ENCODE measurements around the gene CYP26C1. TPM values are rescaled to one million over a fixed set of nuclear protein-coding genes. Genes with fewer than 3 reads are reported as not detected.
A peak's percentile ranks its signal among the peaks of the same experiment; 100 is the strongest.

The CYP26C1 gene, protein sequence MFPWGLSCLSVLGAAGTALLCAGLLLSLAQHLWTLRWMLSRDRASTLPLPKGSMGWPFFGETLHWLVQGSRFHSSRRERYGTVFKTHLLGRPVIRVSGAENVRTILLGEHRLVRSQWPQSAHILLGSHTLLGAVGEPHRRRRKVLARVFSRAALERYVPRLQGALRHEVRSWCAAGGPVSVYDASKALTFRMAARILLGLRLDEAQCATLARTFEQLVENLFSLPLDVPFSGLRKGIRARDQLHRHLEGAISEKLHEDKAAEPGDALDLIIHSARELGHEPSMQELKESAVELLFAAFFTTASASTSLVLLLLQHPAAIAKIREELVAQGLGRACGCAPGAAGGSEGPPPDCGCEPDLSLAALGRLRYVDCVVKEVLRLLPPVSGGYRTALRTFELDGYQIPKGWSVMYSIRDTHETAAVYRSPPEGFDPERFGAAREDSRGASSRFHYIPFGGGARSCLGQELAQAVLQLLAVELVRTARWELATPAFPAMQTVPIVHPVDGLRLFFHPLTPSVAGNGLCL
- total RNA-seq (under 1 TPM; 0.33 to 0.44 TPM), polyA plus RNA-seq (not detected), total RNA-seq (0 to 0.45 (median 0.07) reads per million in 6 experiments)

DNA sequence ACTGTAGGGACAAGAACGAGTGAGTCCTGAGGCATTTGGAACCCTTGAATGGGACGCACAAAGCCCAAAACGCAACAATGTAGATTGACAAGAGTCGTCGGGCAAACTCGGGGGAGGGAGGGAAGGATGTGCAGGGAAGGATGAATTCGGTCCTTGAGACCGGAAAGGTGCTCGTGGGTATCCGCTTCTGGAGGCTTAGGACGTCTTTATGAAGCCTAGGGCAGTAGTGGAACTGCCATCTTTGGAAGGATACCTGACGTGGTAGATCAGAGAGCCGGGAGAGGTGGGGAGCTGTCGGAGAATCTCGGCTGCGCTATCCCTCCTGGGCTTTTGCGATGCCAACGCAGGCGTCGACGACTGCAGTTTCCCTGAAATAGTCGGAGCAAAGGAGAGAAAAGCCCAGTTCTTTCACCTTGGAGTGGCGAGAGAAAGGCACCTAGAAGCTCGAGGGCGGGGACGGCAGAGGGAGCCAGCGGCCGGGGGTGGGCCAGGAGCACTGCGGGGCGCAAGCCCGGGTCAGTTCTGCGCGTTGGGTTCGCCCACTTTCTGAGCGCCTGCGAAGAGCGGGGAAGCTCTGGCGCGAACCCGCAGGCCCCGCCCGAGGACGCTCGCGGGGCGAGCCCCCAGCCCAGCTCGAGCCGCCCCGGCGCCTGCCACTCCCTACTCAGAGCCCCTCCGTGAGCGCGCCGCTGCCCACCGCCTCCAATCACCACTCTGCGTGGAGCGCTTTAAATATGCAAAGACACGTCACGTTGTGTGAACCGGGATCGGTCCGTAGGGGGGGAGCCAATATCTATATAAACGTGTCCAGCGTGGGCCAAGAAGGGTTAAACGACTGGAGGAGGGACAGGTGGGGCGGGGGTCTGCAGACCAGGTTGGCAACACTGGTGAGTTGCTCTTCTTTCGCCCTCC lies at the start of gene CYP26C1:
Gene CYP26C1, plus strand, starts transcription at position 824 of the 912 bp plus-strand sequence. CDS start 466 bp downstream, outside the sequence.
- POLR2A ChIA-PET, result no interaction called here
- peaks cover 15 to 37% (median 32%) of the 10 kb centered on the region in 3 donors for H3K36me3 Mint-ChIP-seq
- no peaks in the 10 kb centered on the region for H3K9me3 Mint-ChIP-seq
- peak within 1 kb of the TSS in 9 of 10 donors; percentile 33 to 77 (median 69) for H3K4me3 Mint-ChIP-seq
- no peak for ATAC-seq
- H3K27me3 Mint-ChIP-seq, result peaks cover 15 to 43% (median 29%) of the 10 kb centered on the region in 5 donors
- peaks cover 8 to 24% (median 21%) of the 10 kb centered on the region in 4 donors for H3K4me1 Mint-ChIP-seq
- peak in 1 of 10 donors; percentile 13 for DNase-seq
- no peak within 1 kb of the TSS for H3K27ac Mint-ChIP-seq

DNA sequence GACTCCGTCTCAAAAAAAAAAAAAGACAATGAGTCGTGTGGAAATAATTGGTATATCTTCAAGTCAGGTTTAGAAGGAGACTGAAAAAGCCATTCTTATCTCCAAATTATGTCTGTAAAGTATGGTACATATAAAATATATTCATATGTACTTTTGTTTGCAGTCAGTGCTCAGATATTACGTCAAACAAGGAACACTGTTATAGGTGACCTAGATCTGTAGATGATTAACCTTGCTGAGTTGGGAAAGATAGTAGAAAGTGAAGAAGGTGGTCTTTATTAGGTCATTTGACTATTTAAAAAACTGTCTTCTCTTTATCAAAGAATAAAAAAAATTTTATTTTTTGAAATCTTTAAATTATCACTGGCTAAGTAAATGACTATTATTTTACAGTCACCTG lies 44.9 kb upstream of the CYP26C1 start:
- H3K27me3 Mint-ChIP-seq, result no peaks in the 10 kb centered on the region
- H3K27ac Mint-ChIP-seq, result no peak overlapping the region
- H3K36me3 Mint-ChIP-seq, result peaks cover 0 to 33% (median 8%) of the 10 kb centered on the region in 3 donors
- ATAC-seq (no peak), DNase-seq (no peak)
- H3K4me1 Mint-ChIP-seq, result no peaks in the 10 kb centered on the region
- H3K9me3 Mint-ChIP-seq, result no peaks in the 10 kb centered on the region
- no peak overlapping the region for H3K4me3 Mint-ChIP-seq
- POLR2A ChIA-PET, result no interaction called here

DNA sequence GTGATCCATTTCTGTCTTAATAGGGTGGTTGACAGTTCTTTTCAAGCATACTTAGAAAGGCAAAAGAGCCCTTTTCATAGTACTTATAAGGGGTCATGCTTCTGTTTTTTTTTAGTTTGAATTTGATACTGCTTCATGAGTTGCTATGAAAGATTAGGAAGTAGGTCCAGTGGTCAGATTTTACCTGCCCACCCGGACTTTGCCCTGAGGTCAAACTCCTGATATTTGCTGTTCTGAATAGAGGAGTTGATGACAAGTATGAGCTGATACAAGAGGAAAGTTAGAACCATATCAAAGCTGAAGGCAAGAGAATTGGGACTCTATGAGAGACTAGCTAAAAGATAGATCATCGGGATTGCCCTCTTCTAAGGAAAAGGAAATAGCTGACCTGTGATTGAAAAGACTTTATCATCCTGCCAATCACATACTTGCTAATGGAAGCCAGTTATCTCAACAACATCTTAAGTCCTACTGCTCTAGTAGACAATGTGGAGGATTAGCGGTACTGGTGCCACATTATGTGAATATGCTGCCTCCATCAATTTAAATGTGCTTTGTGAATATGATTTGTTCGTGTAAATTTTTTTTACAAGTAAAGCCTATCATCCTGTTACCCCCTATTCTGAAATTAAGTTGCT lies 37.5 kb upstream of the CYP26C1 start:
- Mint-ChIP-seq H3K27me3 (no peaks in the 10 kb centered on the region), H3K4me3 (no peak overlapping the region), H3K4me1 (no peaks in the 10 kb centered on the region), H3K9me3 (no peaks in the 10 kb centered on the region), H3K36me3 (peaks cover 9 to 38% (median 19%) of the 10 kb centered on the region in 3 donors), H3K27ac (no peak overlapping the region)
- ATAC-seq (no peak), DNase-seq (no peak)
- POLR2A ChIA-PET, result no interaction called here

DNA sequence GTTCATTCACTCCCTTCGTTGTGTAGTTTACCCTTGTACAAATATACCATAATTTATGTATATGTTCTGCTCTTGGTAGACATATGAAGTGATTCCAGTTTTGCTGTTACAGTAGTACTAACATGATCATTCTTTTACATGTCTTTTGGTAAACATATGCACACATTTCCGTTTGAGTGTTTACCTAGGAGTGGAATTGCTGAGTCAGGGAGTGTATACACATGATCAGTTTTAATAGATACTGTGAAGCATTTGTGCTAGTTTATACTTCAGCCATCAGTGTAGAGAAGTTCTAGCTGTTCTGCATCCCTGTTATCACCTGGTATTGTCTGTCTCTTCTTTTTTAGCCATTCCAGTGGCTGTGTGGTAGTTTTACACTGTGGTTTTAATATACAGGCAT lies 34.5 kb upstream of the CYP26C1 start:
- peaks cover 9 to 36% (median 25%) of the 10 kb centered on the region in 3 donors for H3K36me3 Mint-ChIP-seq
- H3K27ac Mint-ChIP-seq, result no peak overlapping the region
- no peaks in the 10 kb centered on the region for H3K27me3 Mint-ChIP-seq
- DNase-seq (no peak), ATAC-seq (no peak)
- no peaks in the 10 kb centered on the region for H3K9me3 Mint-ChIP-seq
- H3K4me1 Mint-ChIP-seq, result no peaks in the 10 kb centered on the region
- no peak overlapping the region for H3K4me3 Mint-ChIP-seq
- POLR2A ChIA-PET, result no interaction called here

DNA sequence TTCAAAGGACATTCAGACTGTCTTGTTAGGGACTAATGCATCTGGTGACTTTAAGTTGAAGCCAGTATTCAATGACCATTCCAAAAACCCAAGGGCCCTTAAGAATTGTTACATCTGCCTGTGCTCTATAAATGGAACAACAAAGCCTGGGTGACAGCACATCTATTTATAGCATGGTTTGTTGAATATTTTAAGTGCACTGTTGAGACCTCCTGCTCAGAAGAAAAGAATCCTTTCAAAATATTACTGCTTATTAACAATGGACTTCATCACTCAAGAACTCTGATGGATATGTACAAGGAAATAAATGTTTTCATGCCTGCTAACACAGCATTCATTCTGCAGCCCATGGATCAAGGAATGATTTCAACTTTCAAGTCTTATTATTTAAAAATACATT lies 33.1 kb upstream of the CYP26C1 start:
- no peaks in the 10 kb centered on the region for H3K4me1 Mint-ChIP-seq

DNA sequence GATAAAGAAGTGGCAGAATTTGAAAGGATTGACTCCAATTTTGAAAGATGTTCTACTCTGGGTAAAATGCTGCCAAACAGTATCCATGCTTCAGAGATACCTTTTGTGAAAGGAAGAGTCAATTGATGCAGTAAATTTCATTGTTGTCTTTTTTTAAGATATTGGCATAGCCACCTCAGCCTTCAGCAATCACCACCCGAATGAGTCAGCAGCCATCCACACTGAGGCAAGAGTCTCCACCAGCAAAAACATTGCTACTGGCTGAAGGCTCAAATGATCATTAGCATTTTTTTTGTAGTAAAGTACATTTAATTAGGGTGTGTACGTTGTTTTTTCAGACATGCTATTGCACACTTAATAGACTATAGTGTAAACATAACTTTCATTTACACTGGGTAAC lies 31.7 kb upstream of the CYP26C1 start:
- H3K4me3 Mint-ChIP-seq, result no peak overlapping the region
- H3K36me3 Mint-ChIP-seq, result peaks cover 9 to 26% (median 23%) of the 10 kb centered on the region in 3 donors
- no peaks in the 10 kb centered on the region for H3K27me3 Mint-ChIP-seq
- DNase-seq (no peak), ATAC-seq (no peak)
- no peak overlapping the region for H3K27ac Mint-ChIP-seq
- POLR2A ChIA-PET, result no interaction called here
- H3K4me1 Mint-ChIP-seq, result no peaks in the 10 kb centered on the region
- no peaks in the 10 kb centered on the region for H3K9me3 Mint-ChIP-seq

More for the DNA sequence above, 33.1 kb upstream of the CYP26C1 start:
- H3K27ac Mint-ChIP-seq, result no peak overlapping the region
- POLR2A ChIA-PET, result no interaction called here
- H3K4me3 Mint-ChIP-seq, result no peak overlapping the region
- H3K27me3 Mint-ChIP-seq, result no peaks in the 10 kb centered on the region
- peaks cover 9 to 31% (median 25%) of the 10 kb centered on the region in 3 donors for H3K36me3 Mint-ChIP-seq
- H3K9me3 Mint-ChIP-seq, result no peaks in the 10 kb centered on the region
- no peak for DNase-seq
- ATAC-seq, result no peak

DNA sequence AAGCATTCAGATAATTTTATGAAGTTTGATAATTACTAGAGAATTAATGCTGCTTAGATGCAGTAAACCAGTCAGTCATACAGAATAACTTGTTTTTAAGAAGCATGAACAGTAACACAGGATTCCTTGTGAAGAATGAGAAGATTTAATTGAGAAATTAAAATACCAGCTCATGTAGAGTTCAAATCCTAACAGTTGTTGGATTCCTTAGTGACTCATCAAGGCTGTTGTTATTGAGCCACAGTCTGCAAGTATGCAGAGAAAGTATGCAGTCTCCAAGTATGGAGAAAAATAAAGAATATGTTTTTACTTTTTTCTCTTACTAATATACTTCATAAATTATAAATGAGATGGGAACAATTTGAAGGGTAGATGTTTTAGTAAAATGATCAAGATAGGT lies 30.2 kb upstream of the CYP26C1 start:
- Mint-ChIP-seq H3K4me3 (no peak overlapping the region), H3K4me1 (no peaks in the 10 kb centered on the region), H3K27me3 (no peaks in the 10 kb centered on the region), H3K27ac (no peak overlapping the region), H3K36me3 (peaks cover 9 to 25% (median 21%) of the 10 kb centered on the region in 3 donors), H3K9me3 (no peaks in the 10 kb centered on the region)
- POLR2A ChIA-PET, result interaction anchor here (0.6 kb wide), 1 partner anchor 434 kb away, joined by 3 read pairs; no protein-coding TSS in a partner anchor
- DNase-seq (no peak), ATAC-seq (no peak)

DNA sequence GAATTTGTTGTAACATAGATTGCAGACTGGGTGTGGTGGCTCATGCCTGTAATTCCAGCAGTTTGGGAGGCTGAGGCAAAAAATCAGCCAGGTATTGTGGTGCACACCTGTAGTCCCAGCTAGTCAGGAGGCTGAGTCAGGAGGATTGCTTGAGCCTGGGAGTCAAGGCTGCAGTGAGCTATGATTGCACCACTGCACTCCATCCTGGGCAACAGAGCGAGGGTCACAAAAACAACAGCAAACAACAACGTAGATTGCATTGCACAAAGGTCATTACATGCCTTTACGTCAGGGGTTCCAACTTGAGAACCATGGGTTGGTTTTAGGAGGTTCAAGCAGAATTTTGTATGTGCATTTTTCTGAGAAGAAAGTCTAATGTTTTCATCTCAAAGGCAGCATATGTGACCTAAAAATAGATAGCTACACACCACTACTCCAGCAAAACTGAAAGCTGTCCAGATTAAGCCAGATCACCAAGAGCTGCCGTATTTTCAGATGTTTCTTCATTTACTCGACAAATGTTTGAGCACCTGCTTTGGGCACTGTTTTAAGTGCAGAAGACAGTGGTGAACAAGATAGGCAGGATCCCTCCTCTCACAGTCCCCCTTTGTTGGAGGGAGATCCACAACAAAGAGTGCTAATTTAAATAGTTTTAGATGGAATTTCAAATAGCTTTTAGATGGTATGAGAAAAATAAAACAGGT lies 28.3 kb upstream of the CYP26C1 start:
- POLR2A ChIA-PET, result no interaction called here

DNA sequence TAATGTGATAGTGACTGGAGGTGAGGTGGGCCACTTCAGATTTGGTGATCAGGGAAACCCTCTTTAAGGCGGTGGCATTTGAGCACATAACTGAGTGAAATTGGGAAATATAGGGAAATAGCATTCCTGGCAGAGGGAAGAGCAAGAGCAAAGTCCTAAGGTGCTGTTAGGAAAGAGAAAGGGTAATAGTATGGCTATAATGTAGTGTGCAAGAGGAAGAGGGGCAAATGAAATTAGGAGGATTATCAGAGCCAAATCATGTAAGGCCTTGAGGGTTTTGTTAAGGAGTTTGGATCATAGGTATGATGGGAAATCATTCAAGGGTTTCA lies 27.8 kb upstream of the CYP26C1 start:
- Mint-ChIP-seq H3K9me3 (no peaks in the 10 kb centered on the region), H3K27me3 (no peaks in the 10 kb centered on the region), H3K4me3 (no peak overlapping the region), H3K36me3 (peaks cover 0 to 16% (median 8%) of the 10 kb centered on the region in 3 donors), H3K4me1 (no peaks in the 10 kb centered on the region), H3K27ac (peak overlapping the region in 1 of 10 donors; percentile 0)
- POLR2A ChIA-PET, result no interaction called here
- ATAC-seq (no peak), DNase-seq (no peak)

More for the DNA sequence above, 28.3 kb upstream of the CYP26C1 start:
- no peaks in the 10 kb centered on the region for H3K4me1 Mint-ChIP-seq
- no peak overlapping the region for H3K4me3 Mint-ChIP-seq
- ATAC-seq (no peak), DNase-seq (no peak)
- H3K9me3 Mint-ChIP-seq, result no peaks in the 10 kb centered on the region
- no peaks in the 10 kb centered on the region for H3K27me3 Mint-ChIP-seq
- H3K36me3 Mint-ChIP-seq, result peaks cover 2 to 19% (median 13%) of the 10 kb centered on the region in 3 donors
- H3K27ac Mint-ChIP-seq, result peak overlapping the region in 1 of 10 donors; percentile 0

DNA sequence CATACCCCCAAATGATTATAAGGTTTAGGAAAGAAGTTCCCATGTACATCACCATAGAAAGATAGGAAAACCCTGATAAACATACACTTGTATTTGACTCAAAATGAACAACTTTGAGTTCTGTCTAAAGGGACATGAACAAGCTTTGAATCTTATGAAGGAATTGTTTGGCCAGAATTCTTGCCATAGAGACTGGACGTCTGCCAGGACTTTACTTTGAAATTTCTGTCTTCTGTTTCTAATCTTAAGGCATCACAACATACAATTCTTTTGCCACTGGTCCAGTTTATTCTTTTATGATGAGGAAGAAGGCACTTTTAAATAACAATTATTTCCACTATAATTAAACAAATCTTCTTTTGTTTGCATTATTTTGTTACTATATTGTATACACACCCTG lies 26.2 kb upstream of the CYP26C1 start:
- Mint-ChIP-seq H3K36me3 (peaks cover 0 to 9% (median 6%) of the 10 kb centered on the region in 3 donors), H3K27me3 (no peaks in the 10 kb centered on the region), H3K4me3 (no peak overlapping the region), H3K9me3 (no peaks in the 10 kb centered on the region), H3K4me1 (no peaks in the 10 kb centered on the region), H3K27ac (no peak overlapping the region)
- ATAC-seq (no peak), DNase-seq (no peak)
- POLR2A ChIA-PET, result no interaction called here

DNA sequence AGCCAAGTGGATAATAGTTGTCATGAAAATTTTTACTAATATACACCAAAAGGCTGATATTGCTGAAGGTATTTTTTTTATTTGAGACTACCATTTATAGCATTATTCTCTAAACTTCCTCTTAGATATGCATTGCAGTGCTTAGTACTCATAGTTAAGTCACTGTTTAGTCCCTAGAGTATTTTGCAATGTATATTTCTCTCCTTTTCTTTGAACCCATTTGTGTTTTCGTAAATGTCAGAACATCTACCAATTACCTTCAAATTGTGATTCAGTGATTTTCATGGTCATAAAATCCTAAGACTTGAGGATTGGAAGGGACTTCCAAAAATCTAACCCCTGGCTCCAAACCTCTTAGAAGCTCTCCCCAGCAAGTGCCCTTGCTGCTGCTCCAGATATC lies 21.5 kb upstream of the CYP26C1 start:
- peaks cover 0 to 4% (median 1%) of the 10 kb centered on the region in 4 donors for H3K4me1 Mint-ChIP-seq

DNA sequence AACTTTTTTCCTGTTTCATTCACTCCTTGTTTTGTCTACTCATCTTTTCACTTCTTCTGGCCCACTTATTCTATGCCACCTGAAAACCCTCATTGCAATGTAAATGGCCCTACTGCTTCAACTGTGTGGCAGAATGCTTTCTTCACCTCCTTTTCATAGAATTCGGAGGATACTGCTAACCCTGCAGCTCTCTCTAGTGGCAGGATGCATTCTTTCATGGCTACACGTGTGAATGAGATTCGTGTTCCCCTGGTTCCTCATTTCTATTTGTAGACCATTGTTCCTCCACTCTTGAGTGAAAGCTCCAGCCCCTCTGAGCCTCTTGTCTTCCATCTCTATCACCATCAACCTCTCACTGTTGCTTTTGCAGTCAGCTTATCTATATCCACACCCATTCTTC lies 20.9 kb upstream of the CYP26C1 start:
- no peak for ATAC-seq
- no peak for DNase-seq
- Mint-ChIP-seq H3K27me3 (no peaks in the 10 kb centered on the region), H3K36me3 (peaks cover 0 to 25% (median 6%) of the 10 kb centered on the region in 3 donors), H3K27ac (peak overlapping the region in 3 of 10 donors; percentile 21 to 68 (median 34)), H3K9me3 (no peaks in the 10 kb centered on the region), H3K4me1 (peaks cover 0 to 4% (median 1%) of the 10 kb centered on the region in 4 donors), H3K4me3 (no peak overlapping the region)
- POLR2A ChIA-PET, result no interaction called here

More for the DNA sequence above, 21.5 kb upstream of the CYP26C1 start:
- no peak for ATAC-seq
- H3K27me3 Mint-ChIP-seq, result no peaks in the 10 kb centered on the region
- POLR2A ChIA-PET, result interaction anchor here (0.6 kb wide), 1 partner anchor 618 kb away, joined by 3 read pairs; no protein-coding TSS in a partner anchor
- peaks cover 0 to 25% (median 6%) of the 10 kb centered on the region in 3 donors for H3K36me3 Mint-ChIP-seq
- H3K9me3 Mint-ChIP-seq, result no peaks in the 10 kb centered on the region
- H3K4me3 Mint-ChIP-seq, result no peak overlapping the region
- no peak overlapping the region for H3K27ac Mint-ChIP-seq
- DNase-seq, result no peak
